ENCODE data around the gene SH2D7.

The SH2D7 gene

DNA sequence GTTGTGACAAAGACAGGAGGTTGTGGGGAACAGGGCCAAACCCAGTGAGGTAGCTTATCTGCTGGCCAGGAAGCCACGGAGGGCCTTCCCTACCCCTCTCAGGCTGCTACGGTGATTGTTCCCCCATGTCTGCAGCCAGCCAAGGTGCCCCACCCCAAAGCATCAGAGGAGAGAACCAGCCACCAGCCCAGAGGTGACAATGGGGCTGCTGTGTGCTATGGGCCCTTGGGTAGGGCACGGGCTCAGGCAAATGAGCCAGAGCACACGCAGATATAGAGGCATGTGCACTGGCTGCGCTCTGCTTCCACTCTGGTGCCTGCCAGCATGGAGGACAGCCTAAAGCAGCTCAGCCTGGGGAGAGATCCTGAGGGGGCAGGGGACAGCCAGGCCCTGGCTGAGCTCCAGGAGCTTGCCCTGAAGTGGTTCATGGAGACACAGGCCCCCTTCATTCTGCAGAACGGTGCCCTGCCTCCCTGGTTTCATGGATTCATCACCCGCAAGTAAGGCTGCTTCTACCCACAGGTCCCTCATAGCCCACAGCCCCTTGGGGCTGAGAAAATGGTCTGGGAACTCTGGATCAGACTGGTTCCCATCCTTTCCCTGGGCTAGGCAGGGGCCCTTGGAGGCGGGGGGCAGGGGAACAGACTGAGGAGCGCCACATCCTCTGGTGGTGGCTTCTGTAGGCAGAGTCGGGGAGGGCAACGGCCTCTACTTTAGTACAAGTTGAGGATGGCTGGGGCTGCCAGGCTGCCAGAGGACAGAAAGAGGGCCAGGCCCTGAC lies at the start of gene SH2D7:
SH2D7 (plus strand) TSS at position 301 of the 781 bp plus-strand sequence; CDS start at position 325, 24 bp downstream.
- no peak for TF ChIP-seq CTCF (IDR thresholded peaks at IDR 0.05; ENCODE audit: extremely low read depth, missing control alignments)
- no peak for DNase-seq (ENCODE audit: low spot score)

GRCh38 chr15:78044407-78045155 lies 47.8 kb upstream of the SH2D7 start:
- DNase-seq (ENCODE audit: low spot score) = no peak
- no peak for TF ChIP-seq CTCF (IDR thresholded peaks at IDR 0.05; ENCODE audit: extremely low read depth, missing control alignments)

DNA sequence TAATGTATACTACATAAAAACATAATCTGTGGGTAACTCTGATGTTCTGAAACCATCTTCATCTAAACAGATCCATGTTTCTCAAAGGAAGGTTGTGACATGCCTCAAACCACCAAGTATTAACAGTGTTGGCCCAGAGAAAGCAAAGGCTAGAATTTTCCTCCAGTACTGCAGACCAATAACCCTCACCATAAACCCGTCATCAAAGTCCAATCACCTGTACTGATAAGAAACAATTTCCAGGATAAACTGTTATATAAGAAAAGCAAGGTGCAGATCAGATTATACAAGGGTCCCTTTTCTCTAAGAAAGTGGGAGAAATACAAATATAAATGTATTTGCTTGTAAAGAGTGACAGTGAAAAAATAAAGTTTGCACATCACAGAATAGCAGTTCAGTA lies 47.2 kb upstream of the SH2D7 start:
- TF ChIP-seq CTCF (IDR thresholded peaks at IDR 0.05; ENCODE audit: extremely low read depth, missing control alignments) = no peak
- no peak for DNase-seq (ENCODE audit: low spot score)

- TF ChIP-seq CTCF (IDR thresholded peaks at IDR 0.05; ENCODE audit: extremely low read depth, missing control alignments) = no peak
- DNase-seq (ENCODE audit: low spot score) = no peak
Observed at GRCh38 chr15:78046796-78047341, 45.5 kb upstream of the SH2D7 start.

- no peak for DNase-seq (ENCODE audit: low spot score)
Observed at GRCh38 chr15:78047761-78048627, 44.4 kb upstream of the SH2D7 start.

GRCh38 chr15:78048628-78048920 lies 43.8 kb upstream of the SH2D7 start:
- TF ChIP-seq CTCF (IDR thresholded peaks at IDR 0.05; ENCODE audit: extremely low read depth, missing control alignments) = no peak
- no peak for DNase-seq (ENCODE audit: low spot score)

More at GRCh38 chr15:78047761-78048627, 44.4 kb upstream of the SH2D7 start:
- TF ChIP-seq CTCF (IDR thresholded peaks at IDR 0.05; ENCODE audit: extremely low read depth, missing control alignments) = no peak

All from GM20000 (cell line).